Measurements from ENCODE around the gene KIF1B.
"Not testable (repeated sequence)": the region's sequence is repeated elsewhere in the genome, so short reads cannot be mapped to it uniquely, and the experiment has no call there.

KIF1B gene

DNA sequence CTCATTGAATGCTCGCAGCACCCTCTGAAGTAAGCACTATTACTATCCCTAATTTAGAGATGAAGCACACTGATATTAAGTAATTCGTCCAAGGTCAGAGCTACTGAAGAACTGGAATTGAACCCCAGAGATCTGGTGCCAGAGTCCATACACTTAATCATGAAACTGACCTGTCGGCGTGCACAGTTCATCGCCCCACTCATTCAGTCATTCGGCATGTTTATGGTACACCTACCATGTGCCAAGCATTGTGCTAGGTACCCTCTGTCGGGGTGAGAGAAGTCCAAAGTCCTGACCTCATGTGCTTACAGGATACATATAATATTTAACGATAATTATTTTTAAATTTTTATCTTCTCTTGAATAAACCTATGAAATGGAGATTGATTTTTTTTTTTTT lies 214.3 kb downstream of the KIF1B start:
- H3K4me1 Mint-ChIP-seq (ENCODE audit: low read depth), result peaks cover 26% of the 10 kb centered on the region
- no peak overlapping the region for H3K4me3 Mint-ChIP-seq
- no peaks in the 10 kb centered on the region for H3K9me3 Mint-ChIP-seq
- no peaks in the 10 kb centered on the region for H3K27me3 Mint-ChIP-seq
- no peak overlapping the region for H3K27ac Mint-ChIP-seq
- intact Hi-C loops (cut with micrococcal nuclease), result no loop called here
- H3K36me3 Mint-ChIP-seq (ENCODE audit: low read depth), result peaks cover 40% of the 10 kb centered on the region

DNA sequence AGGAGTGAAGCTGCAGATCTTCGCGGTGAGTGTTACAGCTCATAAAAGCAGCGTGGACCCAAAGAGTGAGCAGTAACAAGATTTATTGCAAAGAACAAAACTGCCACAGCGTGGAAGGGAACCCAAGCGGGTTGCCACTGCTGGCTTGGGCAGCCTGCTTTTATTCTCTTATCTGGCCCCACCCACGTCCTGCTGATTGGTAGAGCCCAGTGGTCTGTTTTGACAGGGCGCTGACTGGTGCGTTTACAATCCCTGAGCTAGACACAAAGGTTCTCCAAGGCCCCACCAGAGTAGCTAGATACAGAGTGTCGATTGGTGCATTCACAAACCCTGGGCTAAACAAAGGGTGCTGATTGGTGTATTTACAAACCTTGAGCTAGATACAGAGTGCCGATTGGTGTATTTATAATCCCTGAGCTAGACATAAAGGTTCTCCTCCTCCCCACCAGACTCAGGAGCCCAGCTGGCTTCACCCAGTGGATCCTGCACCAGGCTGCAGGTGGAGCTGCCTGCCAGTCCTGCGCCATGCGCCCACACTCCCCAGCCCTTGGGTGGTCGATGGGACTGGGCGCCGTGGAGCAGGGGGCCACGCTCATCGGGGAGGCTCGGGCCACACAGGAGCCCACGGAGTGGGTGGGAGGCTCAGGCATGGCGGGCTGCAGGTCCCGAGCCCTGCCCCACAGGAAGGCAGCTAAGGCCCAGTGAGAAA lies 215.6 kb downstream of the KIF1B start:
- H3K4me3 Mint-ChIP-seq; H3K27me3 Mint-ChIP-seq; intact Hi-C loops (cut with micrococcal nuclease); H3K27ac Mint-ChIP-seq; H3K9me3 Mint-ChIP-seq: not testable (repeated sequence)
- peaks cover 38% of the 10 kb centered on the region for H3K4me1 Mint-ChIP-seq (ENCODE audit: low read depth)
- peaks cover 36% of the 10 kb centered on the region for H3K36me3 Mint-ChIP-seq (ENCODE audit: low read depth)

DNA sequence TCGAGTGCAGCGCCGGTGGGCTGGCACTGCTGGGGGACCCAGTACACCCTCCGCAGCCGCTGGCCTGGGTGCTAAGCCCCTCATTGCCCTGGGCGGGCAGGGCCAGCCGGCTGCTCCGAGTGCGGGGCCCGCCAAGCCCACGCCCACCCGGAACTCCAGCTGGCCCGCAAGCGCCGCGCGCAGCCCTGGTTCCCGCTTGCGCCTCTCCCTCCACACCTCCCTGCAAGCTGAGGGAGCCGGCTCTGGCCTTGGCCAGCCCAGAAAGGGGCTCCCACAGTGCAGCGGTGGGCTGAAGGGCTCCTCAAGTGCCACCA lies 216.1 kb downstream of the KIF1B start:
- intact Hi-C loops (cut with micrococcal nuclease); H3K27me3 Mint-ChIP-seq; H3K27ac Mint-ChIP-seq; H3K4me3 Mint-ChIP-seq; H3K9me3 Mint-ChIP-seq: not testable (repeated sequence)
- Mint-ChIP-seq H3K4me1 (ENCODE audit: low read depth) (peaks cover 43% of the 10 kb centered on the region), H3K36me3 (ENCODE audit: low read depth) (peaks cover 31% of the 10 kb centered on the region)

- H3K27me3 Mint-ChIP-seq, result no peaks in the 10 kb centered on the region
- intact Hi-C loops (cut with micrococcal nuclease), result loop anchor here (1.0 kb wide), 1 partner anchor 52 kb away; no protein-coding TSS in a partner anchor
- peaks cover 14% of the 10 kb centered on the region for H3K36me3 Mint-ChIP-seq (ENCODE audit: low read depth)
- no peaks in the 10 kb centered on the region for H3K9me3 Mint-ChIP-seq
- peaks cover 44% of the 10 kb centered on the region for H3K4me1 Mint-ChIP-seq (ENCODE audit: low read depth)
- no peak overlapping the region for H3K27ac Mint-ChIP-seq
- no peak overlapping the region for H3K4me3 Mint-ChIP-seq
Observed at GRCh38 chr1:10428984-10429383, 218.6 kb downstream of the KIF1B start.

- H3K36me3 Mint-ChIP-seq (ENCODE audit: low read depth), result peaks cover 14% of the 10 kb centered on the region
- H3K9me3 Mint-ChIP-seq, result no peaks in the 10 kb centered on the region
- peak overlapping the region; percentile 92 for H3K4me3 Mint-ChIP-seq
- no peaks in the 10 kb centered on the region for H3K27me3 Mint-ChIP-seq
- peaks cover 44% of the 10 kb centered on the region for H3K4me1 Mint-ChIP-seq (ENCODE audit: low read depth)
- intact Hi-C loops (cut with micrococcal nuclease), result loop anchor here (1.0 kb wide), 1 partner anchor 64 kb away; no protein-coding TSS in a partner anchor
- H3K27ac Mint-ChIP-seq, result peak overlapping the region; percentile 78
Observed at GRCh38 chr1:10429868-10430215, 219.5 kb downstream of the KIF1B start.

GRCh38 chr1:10430216-10431069 lies 220.1 kb downstream of the KIF1B start, which contains the start of gene CENPS:
CENPS (plus strand) TSS chr1:10430433; CDS start chr1:10430518, 85 bp downstream.
- peaks cover 43% of the 10 kb centered on the region for H3K4me1 Mint-ChIP-seq (ENCODE audit: low read depth)
- peak within 1 kb of the TSS; percentile 92 for H3K4me3 Mint-ChIP-seq
- H3K27me3 Mint-ChIP-seq, result no peaks in the 10 kb centered on the region
- H3K27ac Mint-ChIP-seq, result peak within 1 kb of the TSS; percentile 78
- H3K36me3 Mint-ChIP-seq (ENCODE audit: low read depth), result peaks cover 13% of the 10 kb centered on the region
- intact Hi-C loops (cut with micrococcal nuclease), result loop anchor here (1.0 kb wide), 1 partner anchor 64 kb away; no protein-coding TSS in a partner anchor
- no peaks in the 10 kb centered on the region for H3K9me3 Mint-ChIP-seq
